Breast epithelium (tissue), 3 donors: ENCODE data around the gene OBSCN.

Experiments used
- POLR2AphosphoS5 ChIP-seq, 3 donors: sonication (generic); formaldehyde crosslinking; IDR thresholded peaks; one replicate each; pipeline ENCODE4 v1.6.1; 2017; ENCODE audit warnings: antibody characterized with exemption in 3 of 3
- TF ChIP-seq, protein P1 (sequence below), 3 donors: fragments of 450-650 bp; IDR thresholded peaks; one replicate each; pipeline ENCODE4 v1.5.1; 2016 to 2017; ENCODE audit warnings: antibody characterized with exemption in 3 of 3, mild to moderate bottlenecking in 3 of 3, moderate library complexity in 3 of 3

DNA sequence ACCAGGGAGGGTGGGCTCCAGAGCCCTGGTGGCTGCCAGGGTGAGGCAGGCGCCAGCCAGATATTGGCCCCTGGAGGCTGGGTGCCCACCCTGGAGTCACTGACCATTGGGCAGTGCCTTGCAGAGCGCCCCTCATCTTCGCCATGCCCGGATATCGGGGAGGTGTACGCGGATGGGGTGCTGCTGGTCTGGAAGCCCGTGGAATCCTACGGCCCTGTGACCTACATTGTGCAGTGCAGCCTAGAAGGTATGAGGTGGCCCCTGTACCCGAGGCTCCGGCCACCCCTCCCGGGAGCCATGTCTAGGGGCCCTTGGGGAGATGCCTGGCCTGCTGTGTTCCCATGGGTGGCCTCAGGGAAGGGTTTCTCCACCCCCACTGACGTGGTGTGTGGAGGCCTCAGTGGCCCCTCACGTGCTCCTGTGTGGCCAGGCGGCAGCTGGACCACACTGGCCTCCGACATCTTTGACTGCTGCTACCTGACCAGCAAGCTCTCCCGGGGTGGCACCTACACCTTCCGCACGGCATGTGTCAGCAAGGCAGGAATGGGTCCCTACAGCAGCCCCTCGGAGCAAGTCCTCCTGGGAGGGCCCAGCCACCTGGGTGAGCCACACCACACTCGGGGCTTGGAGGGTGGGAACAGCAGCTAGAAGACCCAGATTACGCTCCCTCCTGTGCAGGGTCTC lies 167.9 kb downstream of the OBSCN start:
- TF ChIP-seq, protein P1, sequence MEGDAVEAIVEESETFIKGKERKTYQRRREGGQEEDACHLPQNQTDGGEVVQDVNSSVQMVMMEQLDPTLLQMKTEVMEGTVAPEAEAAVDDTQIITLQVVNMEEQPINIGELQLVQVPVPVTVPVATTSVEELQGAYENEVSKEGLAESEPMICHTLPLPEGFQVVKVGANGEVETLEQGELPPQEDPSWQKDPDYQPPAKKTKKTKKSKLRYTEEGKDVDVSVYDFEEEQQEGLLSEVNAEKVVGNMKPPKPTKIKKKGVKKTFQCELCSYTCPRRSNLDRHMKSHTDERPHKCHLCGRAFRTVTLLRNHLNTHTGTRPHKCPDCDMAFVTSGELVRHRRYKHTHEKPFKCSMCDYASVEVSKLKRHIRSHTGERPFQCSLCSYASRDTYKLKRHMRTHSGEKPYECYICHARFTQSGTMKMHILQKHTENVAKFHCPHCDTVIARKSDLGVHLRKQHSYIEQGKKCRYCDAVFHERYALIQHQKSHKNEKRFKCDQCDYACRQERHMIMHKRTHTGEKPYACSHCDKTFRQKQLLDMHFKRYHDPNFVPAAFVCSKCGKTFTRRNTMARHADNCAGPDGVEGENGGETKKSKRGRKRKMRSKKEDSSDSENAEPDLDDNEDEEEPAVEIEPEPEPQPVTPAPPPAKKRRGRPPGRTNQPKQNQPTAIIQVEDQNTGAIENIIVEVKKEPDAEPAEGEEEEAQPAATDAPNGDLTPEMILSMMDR (IDR thresholded peaks at IDR 0.05): no peak
- no peak for TF ChIP-seq POLR2AphosphoS5 (IDR thresholded peaks at IDR 0.05)
